HG03196 (cell line): ENCODE measurements around the gene TRIM45.
"Not testable (repeated sequence)": the region's sequence is repeated elsewhere in the genome, so short reads cannot be mapped to it uniquely, and the experiment has no call there.

ENCODE experiments used
- ATAC-seq: cut with Tn5 transposase; IDR thresholded peaks from one replicate; pipeline ENCODE4 v1.9.1; 2021; ENCODE audit not compliant: unreplicated experiment

The TRIM45 gene

DNA sequence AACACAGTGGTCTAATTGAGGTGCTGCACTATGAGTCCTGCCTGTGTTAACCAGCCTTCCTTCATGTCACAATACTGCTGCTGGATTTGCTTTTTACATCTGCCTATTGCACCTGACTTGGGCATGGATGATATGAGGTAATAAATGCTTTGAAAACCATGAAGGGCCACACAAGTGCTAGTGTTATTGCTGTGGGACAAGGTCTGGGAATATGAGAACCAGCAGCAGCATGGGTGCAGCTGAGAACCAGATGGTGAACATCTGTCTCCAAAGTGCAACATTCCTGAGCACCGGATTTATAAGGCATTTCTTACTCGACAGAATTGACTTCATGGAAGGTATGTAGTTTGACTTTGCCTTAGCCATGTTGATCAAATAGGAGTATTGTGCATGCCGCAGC, 16.6 kb downstream of the TRIM45 start:
- no peak for ATAC-seq

DNA sequence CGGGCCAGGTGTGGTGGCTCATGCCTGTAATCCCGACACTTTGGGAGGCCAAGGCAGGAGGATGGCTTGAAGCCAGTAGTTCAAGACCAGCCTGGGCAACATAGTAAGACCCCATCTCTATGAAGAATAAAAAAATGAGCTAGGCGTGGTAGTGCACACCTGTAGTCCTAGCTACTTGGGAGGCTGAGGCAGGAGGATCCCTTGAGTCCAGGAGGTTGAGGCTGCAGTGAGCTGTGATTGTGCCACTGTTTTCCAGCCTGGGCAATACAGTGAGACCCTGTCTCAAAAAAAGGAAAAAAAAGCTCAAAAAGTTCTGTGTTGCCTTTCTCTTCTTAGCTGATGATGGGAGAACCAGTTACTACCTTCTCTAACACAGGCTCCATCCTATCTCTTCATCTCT, 19.7 kb downstream of the TRIM45 start:
- not testable (repeated sequence) for ATAC-seq

- no peak for ATAC-seq
Observed at GRCh38 chr1:117101334-117101733, 20.2 kb downstream of the TRIM45 start.

DNA sequence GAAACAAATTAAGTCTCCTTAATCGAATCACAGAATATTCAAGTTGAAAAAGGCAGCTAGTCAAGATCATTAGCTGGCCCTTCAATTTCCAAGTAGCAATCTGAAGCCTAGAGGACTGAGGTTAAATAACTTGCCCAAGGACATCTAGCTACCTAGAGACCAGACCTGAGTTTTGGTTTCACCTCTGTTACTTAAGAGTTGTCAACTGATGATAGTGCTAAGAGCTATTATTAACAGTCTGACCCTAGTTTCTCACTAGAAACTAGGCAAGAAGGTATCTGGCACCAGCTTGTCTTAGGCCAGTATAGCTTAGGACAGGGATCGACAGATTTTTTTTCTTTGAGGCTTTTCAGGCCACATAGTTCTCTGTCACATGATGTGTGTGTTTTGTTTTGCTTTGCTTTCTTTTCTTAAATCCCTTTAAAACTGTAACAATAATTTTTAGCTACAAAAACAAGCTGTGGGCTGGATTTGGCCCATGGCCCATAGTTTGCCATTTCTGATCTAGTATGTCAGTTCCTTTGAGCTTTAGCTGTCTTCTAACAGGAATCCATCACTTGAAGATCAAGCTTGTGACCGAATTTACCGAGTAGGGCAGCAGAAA, 23.2 kb downstream of the TRIM45 start:
- ATAC-seq, result no peak

GRCh38 chr1:117097443-117097842, 24.1 kb downstream of the TRIM45 start:
- ATAC-seq, result no peak

GRCh38 chr1:117096951-117097408, 24.6 kb downstream of the TRIM45 start:
- no peak for ATAC-seq

DNA sequence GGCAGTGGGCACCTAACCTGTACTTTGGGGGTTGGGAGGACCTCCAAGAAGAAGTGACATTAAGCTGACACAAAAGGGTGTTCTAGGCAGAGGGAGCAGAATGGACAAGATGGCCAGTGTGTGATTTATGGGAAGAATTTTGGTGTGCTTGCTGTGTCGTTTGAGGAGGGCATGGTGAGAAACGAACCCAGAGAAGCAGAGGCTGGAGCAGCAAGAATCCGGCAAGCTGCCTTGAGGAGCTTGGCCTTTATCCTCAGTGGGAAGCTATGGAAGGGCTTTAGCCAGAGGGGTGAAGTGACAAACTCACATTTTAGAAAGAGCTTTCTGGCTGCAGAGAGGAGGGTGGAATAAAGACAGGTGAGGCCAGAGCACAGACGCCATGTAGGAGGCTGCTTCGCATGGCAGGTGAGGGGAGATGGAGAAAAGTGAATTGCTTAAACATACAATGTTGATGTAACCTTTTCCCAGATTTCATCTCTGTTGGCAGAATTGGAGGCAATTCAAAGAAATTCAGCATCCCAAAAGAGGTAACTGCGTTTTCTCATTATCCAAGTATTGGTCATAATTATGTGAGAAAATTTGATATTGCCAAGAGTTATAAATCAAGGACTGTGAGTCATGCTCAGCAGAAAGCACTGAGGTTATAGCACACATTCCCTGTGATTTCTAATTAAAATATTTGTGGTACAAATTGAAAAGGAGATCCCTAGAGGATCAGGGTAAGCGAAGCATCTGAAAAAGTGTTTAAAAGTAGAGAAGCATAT, 26.5 kb downstream of the TRIM45 start:
- no peak for ATAC-seq

GRCh38 chr1:117093870-117094621, 27.5 kb downstream of the TRIM45 start:
- ATAC-seq, result no peak

DNA sequence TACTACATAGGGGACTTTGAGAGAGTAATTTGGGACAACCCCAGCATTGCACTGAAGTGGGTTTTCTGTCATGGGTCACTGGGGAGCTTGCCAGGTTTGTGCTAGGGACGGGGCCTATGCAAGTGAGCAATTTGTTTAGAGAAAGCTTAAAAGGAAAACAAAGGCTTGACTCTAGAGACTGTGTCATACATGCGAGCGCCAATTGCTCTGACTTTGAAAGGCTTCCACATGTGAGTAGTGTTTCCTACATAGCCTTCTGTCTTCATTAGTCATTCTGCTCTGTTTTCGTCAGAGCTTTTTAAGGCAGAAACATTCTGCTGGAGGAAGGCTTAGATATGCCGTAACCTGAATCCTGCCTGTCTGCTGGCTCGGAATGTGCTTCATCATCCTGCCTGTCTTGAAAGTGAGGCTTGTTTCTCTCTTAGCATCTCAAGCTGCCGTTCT, 28.4 kb downstream of the TRIM45 start:
- no peak for ATAC-seq

DNA sequence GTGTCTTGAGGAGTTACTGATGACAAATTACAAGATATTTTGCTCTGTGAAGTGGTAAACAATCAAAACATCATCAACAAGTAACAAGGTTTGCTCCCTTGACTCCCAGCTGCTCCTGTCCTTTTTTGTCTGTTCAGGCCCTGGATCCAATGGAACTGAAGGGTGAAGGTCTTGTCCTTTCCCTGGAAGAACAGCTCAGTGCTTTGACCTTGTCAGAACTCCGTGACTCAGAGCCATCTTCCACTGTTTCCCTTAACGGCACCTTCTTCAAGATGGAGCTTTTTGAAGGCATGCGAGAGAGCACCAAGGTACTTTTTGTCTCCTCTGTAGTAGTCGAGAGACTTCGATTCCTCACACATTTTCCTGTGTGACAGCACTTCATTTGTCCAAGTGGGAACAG, 29.0 kb downstream of the TRIM45 start:
- no peak for ATAC-seq

GRCh38 chr1:117089996-117090395, 31.6 kb downstream of the TRIM45 start:
- no peak for ATAC-seq

GRCh38 chr1:117087686-117088085, 33.9 kb downstream of the TRIM45 start:
- ATAC-seq, result no peak

- ATAC-seq, result no peak
Observed at GRCh38 chr1:117084231-117084630, 37.3 kb downstream of the TRIM45 start.

- ATAC-seq, result no peak
Observed at GRCh38 chr1:117079737-117080136, 41.8 kb downstream of the TRIM45 start.

DNA sequence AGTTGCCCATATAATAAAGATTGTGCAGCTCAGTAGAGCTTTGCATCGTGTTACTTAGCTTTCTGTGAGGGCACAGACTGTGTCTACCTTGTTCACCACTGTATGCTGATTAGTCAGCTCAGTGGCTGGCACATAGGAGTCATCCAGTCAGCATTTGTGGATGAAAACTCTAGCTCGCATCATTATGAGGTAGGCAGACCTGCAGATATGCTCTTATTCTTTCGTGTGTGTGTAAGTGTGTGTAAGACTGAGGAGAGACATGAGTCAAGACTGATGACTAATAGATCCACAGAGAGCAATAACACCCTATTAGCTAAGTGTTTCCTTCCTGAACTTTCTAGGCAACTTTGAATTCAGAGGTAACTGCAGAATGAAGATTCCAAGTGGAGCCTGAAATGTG, 44.3 kb downstream of the TRIM45 start:
- ATAC-seq, result no peak

DNA sequence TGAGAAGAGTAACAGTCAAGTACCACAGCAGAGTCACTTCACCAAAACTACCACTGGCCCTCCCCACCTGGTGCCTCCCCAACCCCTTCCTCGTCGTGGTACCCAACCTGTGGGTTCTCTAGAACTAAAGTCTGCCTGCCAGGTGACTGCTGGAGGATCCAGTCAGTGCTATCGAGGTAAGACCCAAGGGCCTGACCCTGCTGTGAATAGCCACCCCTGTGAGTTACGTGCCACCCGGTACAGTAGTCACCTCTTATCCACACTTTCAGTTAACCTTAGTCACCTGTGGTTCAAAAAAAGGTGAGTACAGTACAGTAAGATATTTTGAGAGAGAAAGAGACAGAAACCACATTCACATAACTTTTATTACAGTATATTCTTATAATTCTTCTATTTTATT, 44.9 kb downstream of the TRIM45 start:
- ATAC-seq, result no peak

GRCh38 chr1:117070124-117070523, 51.4 kb downstream of the TRIM45 start:
- no peak for ATAC-seq

GRCh38 chr1:117069220-117069844, 52.2 kb downstream of the TRIM45 start:
- no peak for ATAC-seq

GRCh38 chr1:117068580-117068979, 53.0 kb downstream of the TRIM45 start:
- no peak for ATAC-seq

- ATAC-seq, result peak; percentile 63
Observed at GRCh38 chr1:117067533-117068370, 53.8 kb downstream of the TRIM45 start.

DNA sequence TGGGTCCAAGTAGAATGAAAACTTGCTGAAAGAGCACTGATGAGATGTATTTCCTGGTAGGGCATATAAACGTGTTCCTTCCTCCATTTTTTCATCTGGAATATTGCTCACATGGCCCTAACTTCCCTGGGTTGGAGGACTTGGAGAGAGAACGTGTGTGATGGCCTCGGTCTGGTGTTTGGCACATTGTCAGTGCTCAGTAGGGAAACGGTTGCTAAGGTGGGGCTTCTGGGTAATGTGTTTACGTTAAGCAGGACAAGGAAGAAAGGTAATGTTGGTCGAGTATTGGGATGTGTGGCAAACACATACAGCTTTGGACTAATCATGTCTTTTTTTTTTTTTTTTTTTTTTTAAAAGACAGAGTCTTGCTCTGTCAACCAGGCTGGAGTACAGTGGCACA, 55.2 kb downstream of the TRIM45 start:
- no peak for ATAC-seq
